CD14-positive monocyte (primary cell): ENCODE data around the gene PCOLCE2. TPM values are rescaled to one million over a fixed set of nuclear protein-coding genes. Genes with fewer than 3 reads are reported as not detected.

Experiments
- DNase-seq, 3 donors: peaks; one replicate each; pipeline ENCODE4 v3.0.0-alpha.2; 2011 to 2022
- H2AFZ ChIP-seq: 2 replicates; pipeline ENCODE4 v1.6.0; 2012; ENCODE audit warnings: mild to moderate bottlenecking, low read depth, low read length, inconsistent platforms; ENCODE audit not compliant: insufficient read depth, poor library complexity, severe bottlenecking
- H3K27ac ChIP-seq, 2 donors: 1 replicate in 1 of 2; 2 replicates in 1 of 2; pipeline ENCODE4 v1.5.1; 2012 to 2013; ENCODE audit warnings: low read length in 2 of 2, control low read depth in 1 of 2, inconsistent platforms in 1 of 2, low read depth in 1 of 2, mild to moderate bottlenecking in 1 of 2
- H3K27me3 ChIP-seq, 2 donors: one replicate each; pipeline versions ENCODE4 v1.6.0 to v1.6.1; 2011 to 2013; ENCODE audit warnings: low read length in 2 of 2; ENCODE audit not compliant: control insufficient read depth in 2 of 2, insufficient read depth in 2 of 2
- H3K36me3 ChIP-seq, 2 donors: replicated peaks in 1 of 2; 1 replicate in 1 of 2; 2 replicates in 1 of 2; pipeline versions ENCODE4 v1.5.1 to v1.6.1; 2012 to 2013; ENCODE audit warnings: low read length in 2 of 2, control low read depth in 1 of 2, inconsistent platforms in 1 of 2, mild to moderate bottlenecking in 1 of 2; ENCODE audit not compliant: insufficient read depth in 2 of 2, control insufficient read depth in 1 of 2
- H3K4me1 ChIP-seq, 2 donors: 1 replicate in 1 of 2; 2 replicates in 1 of 2; pipeline versions ENCODE4 v1.5.1 to v1.6.1; 2012 to 2013; ENCODE audit warnings: low read length in 2 of 2, control low read depth in 1 of 2, inconsistent platforms in 1 of 2, mild to moderate bottlenecking in 1 of 2, moderate library complexity in 1 of 2; ENCODE audit not compliant: insufficient read depth in 2 of 2, control insufficient read depth in 1 of 2
- H3K4me2 ChIP-seq: replicated peaks from 2 replicates; pipeline ENCODE3; 2012; ENCODE audit warnings: low read length, moderate library complexity, mild to moderate bottlenecking; ENCODE audit not compliant: poor library complexity, severe bottlenecking; ENCODE audit errors: extremely low read depth
- H3K4me3 ChIP-seq, 3 experiments: fragments of 200-600 bp in 1 of 3; sonication (generic) in 1 of 3; replicated peaks in 1 of 3; 1 replicate in 2 of 3; 2 replicates in 1 of 3; pipeline ENCODE4 v1.5.1; 2011 to 2013; ENCODE audit warnings: low read length in 3 of 3, mild to moderate bottlenecking in 3 of 3, control low read depth in 2 of 3, low read depth in 2 of 3, inconsistent platforms in 1 of 3, moderate library complexity in 1 of 3
- H3K79me2 ChIP-seq: 2 replicates; pipeline ENCODE4 v1.6.0; 2012; ENCODE audit warnings: mild to moderate bottlenecking, control low read depth, inconsistent platforms, low read length, moderate library complexity; ENCODE audit not compliant: insufficient read depth
- H3K9ac ChIP-seq: 2 replicates; pipeline ENCODE4 v1.6.0; 2017; ENCODE audit warnings: low read length, mild to moderate bottlenecking; ENCODE audit not compliant: insufficient read depth, poor library complexity, severe bottlenecking
- H3K9me3 ChIP-seq, 2 donors: replicated peaks in 1 of 2; 1 replicate in 1 of 2; 2 replicates in 1 of 2; pipeline versions ENCODE4 v1.5.1 to v1.6.1; 2012 to 2013; ENCODE audit warnings: low read length in 2 of 2, control low read depth in 1 of 2; ENCODE audit not compliant: control insufficient read depth in 1 of 2, insufficient read depth in 1 of 2
- H4K20me1 ChIP-seq: 2 replicates; pipeline ENCODE4 v1.6.0; 2012; ENCODE audit warnings: mild to moderate bottlenecking, low read length, control low read depth, moderate library complexity; ENCODE audit not compliant: insufficient read depth
- H3K27ac Mint-ChIP-seq, 7 donors: one replicate each; pipeline ENCODE4 v1.8.0; 2020; ENCODE audit warnings: mild to moderate bottlenecking in 7 of 7, mixed read lengths in 7 of 7, moderate library complexity in 6 of 7, inconsistent platforms in 2 of 7
- H3K27me3 Mint-ChIP-seq, 3 donors: one replicate each; pipeline ENCODE4 v1.8.0; 2021 to 2022; ENCODE audit warnings: low read depth in 3 of 3, mild to moderate bottlenecking in 3 of 3, mixed read lengths in 3 of 3, moderate library complexity in 3 of 3, inconsistent platforms in 1 of 3
- H3K36me3 Mint-ChIP-seq, 2 donors: one replicate each; pipeline ENCODE4 v1.8.0; 2020; ENCODE audit warnings: mixed read lengths in 2 of 2, inconsistent platforms in 1 of 2, mild to moderate bottlenecking in 1 of 2
- H3K4me1 Mint-ChIP-seq: one replicate; pipeline ENCODE4 v1.8.0; 2020; ENCODE audit warnings: mild to moderate bottlenecking, mixed read lengths
- H3K4me3 Mint-ChIP-seq, 2 donors: one replicate each; pipeline ENCODE4 v1.8.0; 2020; ENCODE audit warnings: mild to moderate bottlenecking in 2 of 2, mixed read lengths in 2 of 2, moderate library complexity in 1 of 2
- H3K9me3 Mint-ChIP-seq, 7 donors: one replicate each; pipeline ENCODE4 v1.8.0; 2020 to 2022; ENCODE audit warnings: mixed read lengths in 7 of 7, mild to moderate bottlenecking in 6 of 7, moderate library complexity in 6 of 7, inconsistent platforms in 2 of 7
- CTCF ChIP-seq: fragments of 200-600 bp; IDR thresholded peaks from one replicate; pipeline ENCODE4 v1.8.0; 2022; ENCODE audit warnings: antibody characterized with exemption, mild to moderate bottlenecking
- WGBS: methylation state at CpG from one replicate; pipeline ENCODE4 v1.1.5; 2013; ENCODE audit warnings: missing lambda C conversion rate; ENCODE audit not compliant: insufficient coverage; 5-methylcytosine and 5-hydroxymethylcytosine counted together
- intact Hi-C, 2 donors: fragments of 100-400 bp; cut with micrococcal nuclease; formaldehyde crosslinking; loops; one replicate each; pipeline versions ENCODE4 v1.15.0 to v1.15.1; 2023
- polyA plus RNA-seq, 3 donors: library from polyadenylated mRNA; depleted of rRNA in 1 of 3; unstranded in 2 of 3; stranded (reverse) in 1 of 3; fragments of 300-500 nt in 2 of 3; fragments of >200 nt in 1 of 3; fragmentation: Illumina TruSeq in 2 of 3; gene quantifications; 1 replicate in 2 of 3; 2 replicates in 1 of 3; pipeline ENCODE4 v1.2.3, GENCODE V29; 2012 to 2021

The PCOLCE2 gene
- polyA plus RNA-seq, 3 donors = not detected

GRCh38 chr3:142817356-142817755, 71.5 kb downstream of the PCOLCE2 start:
- H3K4me2 ChIP-seq = no peak overlapping the region

GRCh38 chr3:142815803-142816202, 73.1 kb downstream of the PCOLCE2 start:
- no CpG with 5 or more reads among the region's 6 CpGs for WGBS
- H3K9me3 ChIP-seq = no peaks in the 10 kb centered on the region
- no peak overlapping the region for H2AFZ ChIP-seq
- H3K9ac ChIP-seq = no peak overlapping the region
- no peak overlapping the region for H3K27ac Mint-ChIP-seq
- peaks cover 2% of the 10 kb centered on the region for H3K4me1 Mint-ChIP-seq
- no peak for DNase-seq
- intact Hi-C loops = no loop called here
- H3K27me3 Mint-ChIP-seq = peaks cover 0 to 5% (median 2%) of the 10 kb centered on the region in 3 donors
- H3K4me3 Mint-ChIP-seq = no peak overlapping the region
- no peak for TF ChIP-seq CTCF
- peaks cover 0 to 2% of the 10 kb centered on the region in 2 donors for H3K36me3 Mint-ChIP-seq
- H3K4me2 ChIP-seq = no peak overlapping the region
- H3K79me2 ChIP-seq = no peaks in the 10 kb centered on the region
- H4K20me1 ChIP-seq = no peaks in the 10 kb centered on the region
- no peaks in the 10 kb centered on the region for H3K4me1 ChIP-seq
- no peaks in the 10 kb centered on the region for H3K9me3 Mint-ChIP-seq
- H3K27ac ChIP-seq = no peak overlapping the region
- H3K27me3 ChIP-seq = no peaks in the 10 kb centered on the region
- no peaks in the 10 kb centered on the region for H3K36me3 ChIP-seq
- H3K4me3 ChIP-seq = no peak overlapping the region

More at GRCh38 chr3:142817356-142817755, 71.5 kb downstream of the PCOLCE2 start:
- no peak overlapping the region for H3K4me3 Mint-ChIP-seq
- H3K36me3 Mint-ChIP-seq = peaks cover 0 to 2% of the 10 kb centered on the region in 2 donors
- Histone ChIP-seq H3K79me2 (no peaks in the 10 kb centered on the region), H3K36me3 (no peaks in the 10 kb centered on the region), H3K9ac (no peak overlapping the region), H4K20me1 (no peaks in the 10 kb centered on the region), H3K4me3 (no peak overlapping the region), H3K4me1 (no peaks in the 10 kb centered on the region), H2AFZ (no peak overlapping the region), H3K9me3 (no peaks in the 10 kb centered on the region), H3K27ac (no peak overlapping the region), H3K27me3 (no peaks in the 10 kb centered on the region)
- no peak for DNase-seq
- WGBS = no CpG with 5 or more reads among the region's 1 CpG
- intact Hi-C loops = no loop called here
- TF ChIP-seq CTCF = no peak
- H3K4me1 Mint-ChIP-seq = peaks cover 2% of the 10 kb centered on the region
- H3K9me3 Mint-ChIP-seq = no peaks in the 10 kb centered on the region
- H3K27me3 Mint-ChIP-seq = peaks cover 0 to 2% (median 0%) of the 10 kb centered on the region in 3 donors
- no peak overlapping the region for H3K27ac Mint-ChIP-seq
